HG03354 (cell line): ENCODE data around the gene IL36G.

Source experiments
- ATAC-seq: cut with Tn5 transposase; IDR thresholded peaks from one replicate; pipeline ENCODE4 v1.9.1; 2021; ENCODE audit warnings: mild to moderate bottlenecking; ENCODE audit not compliant: unreplicated experiment, poor library complexity, severe bottlenecking

The IL36G gene

DNA sequence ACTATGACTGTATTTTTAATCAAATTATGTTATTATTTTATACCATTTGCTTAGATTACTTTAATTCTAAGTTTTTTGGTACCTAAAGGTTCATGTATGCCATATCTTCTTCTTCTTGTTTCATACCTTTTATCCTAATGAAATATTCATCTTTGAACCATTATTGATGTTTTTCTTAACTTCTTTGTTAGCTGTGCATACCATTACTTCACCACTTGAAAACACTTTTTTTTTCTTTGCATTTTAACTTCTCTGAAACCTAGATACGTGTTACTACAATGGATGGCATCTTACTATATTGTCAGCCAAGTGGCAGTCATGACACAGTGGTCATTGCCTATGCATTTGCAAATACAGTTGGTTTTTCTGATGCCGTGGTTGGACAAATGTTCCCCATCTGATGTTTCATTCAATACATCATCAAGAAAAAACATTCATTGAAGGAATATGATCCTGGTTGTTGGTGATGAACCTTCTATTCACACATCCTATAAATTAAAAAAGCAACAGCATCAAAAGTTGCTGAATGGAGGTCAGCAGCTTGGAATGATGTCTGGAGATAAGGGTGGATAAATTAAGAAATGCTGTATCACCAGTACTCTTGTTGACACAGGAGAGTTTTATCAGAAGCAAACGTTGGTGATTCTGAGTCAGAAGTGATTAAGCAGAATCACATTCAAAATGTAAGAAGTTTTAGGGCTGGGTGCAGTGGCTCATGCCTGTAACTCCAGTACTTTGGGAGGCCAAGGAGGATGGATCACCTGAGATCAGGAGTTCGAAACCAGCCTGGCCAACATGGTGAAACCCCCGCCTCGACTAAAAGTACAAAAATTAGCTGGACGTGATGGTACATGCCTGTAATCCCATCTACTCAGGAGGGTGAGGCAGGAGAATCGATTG, 34.9 kb downstream of the IL36G start:
- no peak for ATAC-seq

DNA sequence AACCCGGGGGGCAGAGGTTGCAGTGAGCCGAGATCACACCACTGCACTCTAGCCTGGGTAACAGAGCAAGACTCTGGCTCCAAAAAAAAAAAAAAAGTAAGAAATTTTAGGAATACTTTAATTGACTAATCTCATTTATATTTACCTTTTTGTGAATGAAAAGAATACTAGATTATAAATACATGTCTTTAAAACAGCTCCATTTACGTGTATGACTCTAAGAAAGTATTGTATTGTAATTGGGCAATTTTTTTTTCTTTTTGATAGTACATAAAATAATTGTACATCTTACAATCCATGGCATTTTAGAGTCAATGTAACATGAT, 35.5 kb downstream of the IL36G start:
- no peak for ATAC-seq

DNA sequence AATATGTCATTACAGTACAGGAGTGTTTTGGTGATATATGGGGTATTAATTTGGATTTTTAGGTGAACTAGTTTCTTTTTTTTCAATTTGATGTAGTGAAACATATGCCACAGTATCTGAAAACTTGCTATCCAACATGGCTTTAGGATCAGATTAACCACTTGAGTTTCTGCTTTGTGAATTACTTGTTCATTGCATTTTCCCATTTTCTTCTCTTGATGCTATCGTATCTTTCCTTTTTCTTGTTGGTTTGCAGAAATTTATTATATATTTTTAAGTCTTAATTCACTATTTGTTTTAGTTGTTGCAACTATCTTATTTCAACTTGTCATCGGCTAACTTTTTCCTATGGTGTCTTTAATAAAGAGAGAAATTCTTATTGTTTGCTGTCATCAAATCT, 36.3 kb downstream of the IL36G start:
- ATAC-seq, result no peak

DNA sequence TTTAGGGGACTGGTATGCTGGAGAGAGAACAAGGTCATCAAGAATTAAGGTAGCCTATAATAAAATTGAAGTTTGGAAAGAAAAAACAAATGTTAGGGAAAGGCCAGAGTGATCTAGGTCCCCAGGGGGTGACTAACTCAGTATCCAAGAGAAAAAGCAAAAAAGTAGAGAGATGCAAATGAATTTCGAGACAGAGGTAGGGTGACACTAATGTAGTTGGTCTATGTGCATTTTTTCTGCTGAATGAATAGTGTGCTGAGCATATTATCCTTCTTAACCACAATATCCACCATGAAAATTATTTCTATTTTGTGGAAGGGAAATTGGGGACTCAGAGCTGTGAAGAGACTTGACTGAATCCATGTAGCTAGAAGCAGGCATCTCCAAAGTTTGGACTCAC, 37.2 kb downstream of the IL36G start:
- ATAC-seq, result no peak

DNA sequence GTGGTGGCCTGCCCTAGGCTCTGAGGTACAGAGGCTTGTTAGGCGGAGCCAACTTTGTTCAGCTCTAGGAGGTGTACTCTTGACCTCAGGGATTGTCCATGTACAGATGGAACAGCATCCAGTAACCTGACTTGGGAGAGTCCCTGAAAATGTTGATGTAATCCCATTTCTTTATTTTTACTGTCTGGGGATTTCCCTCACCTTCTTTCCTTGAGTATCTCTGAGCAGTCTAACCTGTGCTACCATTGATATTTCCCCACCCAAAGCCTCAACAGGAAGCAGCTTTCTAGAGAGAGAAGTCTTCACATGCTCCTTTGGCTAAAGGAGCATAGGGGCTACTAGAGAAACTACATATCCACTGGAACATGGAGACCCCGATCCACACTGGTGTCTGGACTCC, 37.8 kb downstream of the IL36G start:
- ATAC-seq, result no peak

DNA sequence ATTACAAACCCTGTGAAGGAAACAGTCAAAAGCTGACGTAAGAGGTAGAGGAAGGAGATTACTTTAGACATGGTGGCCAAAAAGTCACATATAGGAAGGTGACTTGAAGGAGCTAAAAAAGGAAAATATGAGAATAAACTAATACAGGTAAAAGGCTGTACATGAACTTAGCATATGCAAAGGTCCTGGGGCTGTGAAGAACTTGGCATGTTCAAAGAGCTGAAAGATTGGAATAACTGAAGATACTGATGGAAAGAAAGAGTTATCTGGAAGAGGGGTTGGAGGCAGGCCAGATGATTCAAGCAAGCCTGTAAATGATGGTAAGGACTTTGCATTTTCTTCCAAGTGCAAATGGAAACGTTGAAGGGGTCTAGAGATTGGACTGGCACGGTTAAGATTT, 40.7 kb downstream of the IL36G start:
- no peak for ATAC-seq

DNA sequence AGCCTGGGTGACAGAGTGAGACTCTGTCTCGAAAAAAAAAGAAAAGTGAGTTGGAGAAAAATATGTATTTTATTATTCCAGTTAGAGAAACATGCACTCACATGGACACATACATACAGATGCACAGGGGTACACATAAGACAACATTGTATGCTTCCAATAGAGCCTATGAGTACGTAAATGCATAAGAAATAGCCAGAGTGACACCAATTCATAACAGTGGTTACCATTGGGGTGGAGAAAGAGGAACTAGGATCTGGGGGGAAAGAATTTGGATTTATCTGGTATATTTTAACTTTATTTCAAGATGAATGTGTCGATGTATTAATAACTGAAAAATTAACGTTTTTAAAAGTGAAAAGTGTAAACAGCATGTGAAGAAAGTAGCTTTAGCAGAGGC, 43.5 kb downstream of the IL36G start:
- no peak for ATAC-seq

DNA sequence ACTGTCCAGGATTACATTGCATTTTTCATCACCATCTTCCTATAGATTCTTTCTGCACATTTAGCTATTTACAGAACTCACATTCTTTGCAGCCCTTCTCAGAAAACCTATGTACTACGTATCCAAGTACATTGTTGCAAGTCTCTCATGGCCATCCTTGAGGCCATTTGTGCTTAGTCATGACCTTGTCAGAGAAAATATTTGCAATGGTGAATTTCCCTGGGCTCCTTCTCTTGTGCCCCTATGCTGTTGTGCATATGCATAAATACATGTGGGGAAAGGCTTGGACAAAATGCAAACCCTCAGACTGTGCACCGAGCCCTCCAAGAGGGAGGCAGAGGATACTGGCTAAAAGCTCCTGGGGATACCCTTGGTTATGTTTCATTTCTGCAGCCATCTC, 47.0 kb downstream of the IL36G start:
- ATAC-seq, result no peak

DNA sequence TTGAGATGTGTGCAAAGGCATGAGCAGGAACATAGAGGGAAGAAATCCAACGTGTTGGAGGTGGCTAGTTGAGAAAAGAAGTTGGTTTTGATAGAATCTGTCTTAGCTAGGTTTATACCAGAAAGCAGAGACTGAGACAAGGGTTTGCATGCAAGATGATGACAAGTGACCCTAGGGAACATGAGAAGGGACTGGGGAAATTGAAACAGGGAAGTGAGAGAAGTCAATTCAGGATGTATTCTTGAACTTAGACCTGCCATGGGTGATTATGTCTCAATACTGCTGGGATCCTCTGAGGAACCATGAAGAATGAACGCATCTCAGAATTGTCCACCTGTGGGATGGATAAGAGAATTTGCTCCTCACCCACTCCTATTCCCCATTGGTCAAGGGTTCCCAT, 47.9 kb downstream of the IL36G start:
- no peak for ATAC-seq

DNA sequence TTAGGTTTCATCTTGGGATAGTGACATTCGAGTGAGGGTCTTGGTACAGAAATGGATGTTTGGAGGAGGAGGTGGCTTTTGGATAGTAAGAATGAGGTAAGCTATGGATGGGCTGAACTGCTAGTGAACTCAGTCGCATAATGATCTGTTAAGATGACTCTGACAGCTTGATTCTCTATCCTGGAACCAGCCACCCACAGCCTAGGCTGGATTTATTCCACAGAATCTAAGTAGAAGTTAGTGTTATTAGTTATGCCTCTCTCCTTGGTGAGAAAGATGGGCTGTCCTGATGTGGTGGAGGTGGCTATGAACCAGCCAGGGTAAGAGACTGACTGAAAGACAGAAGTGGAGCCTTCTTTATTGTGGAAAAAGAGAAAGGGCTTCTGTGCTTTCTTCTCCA, 49.9 kb downstream of the IL36G start:
- no peak for ATAC-seq

DNA sequence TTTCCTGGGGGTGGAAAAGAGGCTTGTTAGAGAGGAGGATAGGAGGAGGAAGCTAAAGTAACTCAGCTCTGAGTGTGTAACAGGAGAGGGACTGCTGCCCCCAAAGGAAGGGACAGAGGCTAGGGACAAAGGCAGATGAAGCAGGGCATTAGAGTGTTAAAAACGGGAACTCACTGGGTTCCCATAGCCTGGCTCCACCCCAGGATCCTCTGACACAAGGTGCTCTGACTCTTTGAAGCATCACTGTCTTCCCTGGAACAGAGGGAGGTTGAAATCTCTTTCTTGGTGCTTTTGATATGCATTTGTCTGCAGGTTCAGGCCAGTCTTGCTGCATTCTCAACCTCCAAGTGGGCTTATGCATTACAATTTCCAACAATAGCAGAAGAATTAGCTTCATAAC, 50.3 kb downstream of the IL36G start:
- ATAC-seq, result no peak

DNA sequence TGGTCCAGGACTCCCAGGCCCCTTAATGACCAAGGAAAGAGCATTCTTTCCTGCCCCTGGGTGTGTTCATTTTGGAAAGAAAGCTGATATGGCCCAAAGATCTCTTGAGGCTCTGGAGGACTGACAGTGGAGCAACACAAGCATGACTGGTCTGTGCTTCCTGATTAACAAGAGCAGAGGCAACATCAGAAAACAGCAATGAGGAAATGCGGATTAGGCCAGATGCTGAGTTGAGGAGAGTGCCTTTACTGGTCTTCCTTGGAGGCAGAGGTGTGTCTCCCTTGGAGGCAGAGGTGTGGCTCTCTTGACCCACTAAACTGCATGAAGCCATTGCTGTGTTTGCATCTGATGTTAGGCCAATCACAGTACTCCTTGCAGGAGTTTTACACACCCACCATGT, 54.9 kb downstream of the IL36G start:
- ATAC-seq, result no peak

DNA sequence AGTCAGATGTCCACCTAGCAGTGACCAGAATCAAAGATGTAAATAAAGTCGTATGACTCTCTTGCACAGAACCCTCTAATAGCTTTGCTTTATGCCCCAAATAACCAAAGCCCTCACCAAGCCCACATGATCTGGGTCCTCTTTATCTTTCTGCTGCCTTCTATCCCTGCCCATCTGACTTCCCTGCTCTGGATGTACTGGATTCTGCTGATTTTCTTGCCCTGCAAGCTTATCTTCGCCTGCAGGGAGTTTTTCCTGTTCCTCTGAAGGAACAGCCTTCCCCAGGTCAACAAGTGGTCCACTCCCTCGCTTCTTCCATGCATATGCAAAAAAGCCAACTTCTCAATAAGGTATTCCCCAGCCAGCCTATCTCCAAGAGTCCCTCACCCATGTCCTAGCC, 56.2 kb downstream of the IL36G start:
- no peak for ATAC-seq
